Breast epithelium (tissue), 3 donors: Measurements from ENCODE around the gene SPCS1.

Experiments
- POLR2AphosphoS5 ChIP-seq, 3 donors: sonication (generic); formaldehyde crosslinking; IDR thresholded peaks; one replicate each; pipeline ENCODE4 v1.6.1; 2017; ENCODE audit warnings: antibody characterized with exemption in 3 of 3
- TF ChIP-seq, protein P1 (sequence below), 3 donors: fragments of 450-650 bp; IDR thresholded peaks; one replicate each; pipeline ENCODE4 v1.5.1; 2016 to 2017; ENCODE audit warnings: antibody characterized with exemption in 3 of 3, mild to moderate bottlenecking in 3 of 3, moderate library complexity in 3 of 3

- TF ChIP-seq POLR2AphosphoS5 (IDR thresholded peaks at IDR 0.05): no peak
- TF ChIP-seq, protein P1, sequence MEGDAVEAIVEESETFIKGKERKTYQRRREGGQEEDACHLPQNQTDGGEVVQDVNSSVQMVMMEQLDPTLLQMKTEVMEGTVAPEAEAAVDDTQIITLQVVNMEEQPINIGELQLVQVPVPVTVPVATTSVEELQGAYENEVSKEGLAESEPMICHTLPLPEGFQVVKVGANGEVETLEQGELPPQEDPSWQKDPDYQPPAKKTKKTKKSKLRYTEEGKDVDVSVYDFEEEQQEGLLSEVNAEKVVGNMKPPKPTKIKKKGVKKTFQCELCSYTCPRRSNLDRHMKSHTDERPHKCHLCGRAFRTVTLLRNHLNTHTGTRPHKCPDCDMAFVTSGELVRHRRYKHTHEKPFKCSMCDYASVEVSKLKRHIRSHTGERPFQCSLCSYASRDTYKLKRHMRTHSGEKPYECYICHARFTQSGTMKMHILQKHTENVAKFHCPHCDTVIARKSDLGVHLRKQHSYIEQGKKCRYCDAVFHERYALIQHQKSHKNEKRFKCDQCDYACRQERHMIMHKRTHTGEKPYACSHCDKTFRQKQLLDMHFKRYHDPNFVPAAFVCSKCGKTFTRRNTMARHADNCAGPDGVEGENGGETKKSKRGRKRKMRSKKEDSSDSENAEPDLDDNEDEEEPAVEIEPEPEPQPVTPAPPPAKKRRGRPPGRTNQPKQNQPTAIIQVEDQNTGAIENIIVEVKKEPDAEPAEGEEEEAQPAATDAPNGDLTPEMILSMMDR (IDR thresholded peaks at IDR 0.05): no peak
These were observed 37.8 kb downstream of the SPCS1 start for GRCh38 chr3:52743721-52744120.
